Colon (tissue), 2 donors: ENCODE data around the gene XRCC5.

Experiments
- FAIRE-seq: peaks from 2 replicates; lab custom pipeline; 2012; peaks lifted over from hg19 to GRCh38; lab: Jason Lieb, UNC
- donor health status: control.
- donor health status: control.

Gene XRCC5

DNA sequence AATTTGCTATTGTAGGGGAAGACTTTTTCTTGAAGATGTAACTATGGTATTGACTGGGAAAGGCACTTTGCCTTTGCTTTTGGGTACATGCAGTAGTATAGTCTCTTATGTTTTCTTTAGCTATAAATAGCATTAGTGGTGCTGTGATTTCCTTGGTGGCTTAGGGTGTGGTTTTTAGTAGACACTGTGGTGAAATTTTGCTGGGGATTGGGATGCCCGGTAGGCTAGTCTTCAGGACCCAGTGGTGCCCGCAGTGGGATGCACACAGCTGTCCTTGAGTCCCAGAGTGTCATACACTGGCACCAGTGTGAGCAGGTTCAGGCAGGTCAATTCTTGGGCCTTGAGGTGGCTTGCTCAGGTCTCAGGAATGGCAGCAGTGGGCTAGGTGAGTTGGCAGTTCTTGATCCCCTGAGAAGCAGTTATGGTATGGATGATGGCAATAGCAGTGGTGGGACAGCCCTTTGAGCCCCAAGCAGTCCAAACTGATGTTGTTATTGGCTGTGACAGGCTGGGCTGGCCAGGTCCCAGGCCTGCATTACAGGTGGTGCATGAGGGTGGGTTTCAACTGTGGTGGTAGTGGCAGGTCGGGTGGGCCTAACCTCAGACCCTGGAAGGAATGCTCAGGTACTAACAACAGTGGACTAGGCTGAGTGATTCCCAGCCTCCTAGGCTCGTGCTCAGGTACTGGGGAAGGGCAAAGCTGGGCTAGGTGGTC lies 124.3 kb downstream of the XRCC5 start:
- no peak for FAIRE-seq

GRCh38 chr2:216234106-216234505 lies 125.0 kb downstream of the XRCC5 start:
- no peak for FAIRE-seq

- FAIRE-seq: no peak
Observed at GRCh38 chr2:216235462-216235861, 126.3 kb downstream of the XRCC5 start.

GRCh38 chr2:216235896-216236295 lies 126.7 kb downstream of the XRCC5 start:
- FAIRE-seq: no peak

- no peak for FAIRE-seq
Observed at GRCh38 chr2:216236486-216236885, 127.3 kb downstream of the XRCC5 start.

DNA sequence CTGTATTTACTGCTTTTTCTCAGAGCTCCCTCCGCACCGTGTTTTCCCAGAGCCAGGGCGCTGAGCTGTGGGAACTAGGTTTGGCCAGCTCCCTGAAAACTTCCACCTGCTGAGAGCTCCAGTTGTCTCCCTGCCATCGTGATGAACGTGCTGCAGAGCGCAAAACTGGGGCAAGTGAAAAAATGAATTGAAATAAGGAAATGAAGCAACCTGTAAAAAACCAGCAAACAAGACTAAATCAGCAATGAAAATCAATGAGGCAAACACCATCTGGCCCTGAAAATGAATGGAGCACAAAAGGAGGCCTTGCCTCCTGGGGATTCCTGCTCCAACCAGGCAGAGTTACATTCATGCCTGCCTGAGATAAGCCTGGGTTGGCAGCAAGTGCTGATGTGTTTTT lies 133.2 kb downstream of the XRCC5 start:
- FAIRE-seq: no peak

- no peak for FAIRE-seq
Observed at GRCh38 chr2:216243026-216243425, 133.9 kb downstream of the XRCC5 start.

DNA sequence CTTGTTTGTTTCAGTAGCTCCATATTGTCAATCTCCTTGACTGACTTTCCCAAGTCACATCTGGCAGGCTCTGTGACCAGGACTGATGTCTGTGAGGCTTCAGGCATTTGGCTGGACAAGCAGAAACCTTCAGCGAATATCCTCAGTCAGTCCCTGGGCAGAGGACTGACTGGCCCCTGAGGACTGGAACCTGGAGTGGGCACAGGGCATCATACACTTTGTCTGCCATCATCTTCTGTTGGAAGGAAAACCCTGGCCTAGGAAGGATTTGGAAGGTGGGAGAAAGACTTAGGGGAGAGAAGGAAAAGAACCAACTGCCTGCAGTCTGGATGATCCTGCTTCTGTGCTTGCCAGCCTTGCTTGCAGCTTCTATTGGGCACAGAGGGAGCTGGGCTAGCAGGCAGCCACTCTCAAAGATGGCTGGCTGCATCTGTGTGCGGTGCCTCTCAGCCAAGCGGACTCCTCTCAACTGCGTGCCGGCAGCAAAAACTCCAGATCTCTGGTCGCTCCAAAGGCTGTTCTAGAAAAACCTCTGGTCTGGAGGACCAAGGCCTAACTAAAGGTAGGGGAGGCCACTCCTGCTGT lies 136.3 kb downstream of the XRCC5 start:
- no peak for FAIRE-seq

DNA sequence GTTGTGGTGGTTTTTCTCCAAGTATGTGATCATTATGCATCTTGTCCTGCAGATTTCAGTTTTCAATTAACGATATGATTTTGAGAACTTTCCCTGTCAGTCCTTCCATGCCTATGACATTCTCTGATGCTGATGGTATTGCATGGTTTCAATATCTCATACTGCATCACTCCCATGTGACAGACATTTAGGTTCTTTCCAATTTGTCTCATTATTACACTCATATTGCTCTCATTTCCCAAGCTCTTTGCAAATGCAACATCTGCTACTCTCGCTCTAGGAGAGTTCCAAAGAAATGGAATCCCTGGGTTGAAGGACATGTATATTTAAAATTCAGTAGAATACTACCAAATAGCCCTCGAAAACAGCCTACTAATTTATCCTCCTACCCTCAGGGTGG lies 137.6 kb downstream of the XRCC5 start:
- FAIRE-seq: no peak
